Keratinocyte (primary cell): ENCODE results near the gene IBSP.

ENCODE experiments used
- CTCF ChIP-seq, 3 experiments: IDR thresholded peaks in 1 of 3; conservative IDR thresholded peaks in 1 of 3; optimal IDR thresholded peaks in 1 of 3; 2 replicates in 2 of 3; 3 replicates in 1 of 3; pipeline versions ENCODE3 to v1.5.1; 2011; ENCODE audit warnings: low read length in 3 of 3, mild to moderate bottlenecking in 3 of 3, moderate library complexity in 2 of 3, control low read depth in 1 of 3, inconsistent platforms in 1 of 3; ENCODE audit not compliant: insufficient read depth in 2 of 3; ENCODE audit errors: extremely low read depth in 1 of 3
- EZH2 ChIP-seq: IDR thresholded peaks from one replicate; pipeline ENCODE4 v1.6.1; 2012; ENCODE audit warnings: inconsistent platforms, mild to moderate bottlenecking, low read length, moderate library complexity

DNA sequence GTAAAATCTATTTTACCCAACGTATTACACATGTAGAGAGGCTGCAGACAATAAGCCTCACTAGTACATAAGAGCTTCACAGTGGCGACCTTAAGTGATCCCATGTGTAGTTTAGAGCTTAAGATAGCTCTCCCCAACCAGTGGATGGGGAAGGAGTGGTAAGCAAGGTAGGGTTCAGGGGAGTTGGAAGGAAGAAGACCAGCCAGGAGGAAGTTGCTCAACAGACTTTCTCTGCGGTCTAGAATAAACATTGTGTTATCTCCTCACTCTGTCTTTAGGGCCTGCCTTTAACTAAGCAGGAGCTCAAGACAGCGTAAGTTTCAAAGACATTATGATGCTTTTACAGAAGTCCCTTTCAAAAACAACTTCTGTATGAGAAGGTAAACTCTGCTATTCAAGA is 50.3 kb downstream of the IBSP start:
- no peak for TF ChIP-seq CTCF (optimal IDR thresholded peaks at IDR 0.05 in 1 of 3, IDR thresholded peaks at IDR 0.05 in 1 of 3, conservative IDR thresholded peaks at IDR 0.05 in 1 of 3; ENCODE audit: extremely low read depth in 1 of 3, insufficient read depth in 2 of 3, low read length in 3 of 3)
- TF ChIP-seq EZH2: no peak
